Measurements from ENCODE around the gene BPHL.
"Not testable (repeated sequence)": the region's sequence is repeated elsewhere in the genome, so short reads cannot be mapped to it uniquely, and the experiment has no call there.

Gene BPHL

GRCh38 chr6:3124667-3125066 lies 6.2 kb downstream of the BPHL start:
- DNase-seq = no peak

DNA sequence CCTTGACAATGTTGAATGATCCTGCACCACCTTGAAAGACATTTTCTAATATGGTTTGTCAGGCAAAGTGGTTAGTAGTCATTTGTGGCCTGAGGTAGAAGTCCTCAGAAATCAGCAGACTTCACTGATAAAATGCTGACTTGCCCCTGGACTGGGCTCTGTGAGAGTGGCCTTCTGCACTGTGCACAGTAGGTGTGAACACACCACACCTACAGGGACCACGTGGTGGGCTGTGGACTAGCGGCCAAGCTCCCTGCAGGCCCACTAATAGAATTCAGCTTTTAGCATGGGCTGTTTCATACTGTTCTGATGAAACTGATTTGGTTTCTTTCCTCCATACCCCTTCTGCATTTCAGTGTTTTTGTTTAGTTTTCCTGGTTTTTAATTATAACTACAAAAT lies 7.3 kb downstream of the BPHL start:
- no peak for DNase-seq

DNA sequence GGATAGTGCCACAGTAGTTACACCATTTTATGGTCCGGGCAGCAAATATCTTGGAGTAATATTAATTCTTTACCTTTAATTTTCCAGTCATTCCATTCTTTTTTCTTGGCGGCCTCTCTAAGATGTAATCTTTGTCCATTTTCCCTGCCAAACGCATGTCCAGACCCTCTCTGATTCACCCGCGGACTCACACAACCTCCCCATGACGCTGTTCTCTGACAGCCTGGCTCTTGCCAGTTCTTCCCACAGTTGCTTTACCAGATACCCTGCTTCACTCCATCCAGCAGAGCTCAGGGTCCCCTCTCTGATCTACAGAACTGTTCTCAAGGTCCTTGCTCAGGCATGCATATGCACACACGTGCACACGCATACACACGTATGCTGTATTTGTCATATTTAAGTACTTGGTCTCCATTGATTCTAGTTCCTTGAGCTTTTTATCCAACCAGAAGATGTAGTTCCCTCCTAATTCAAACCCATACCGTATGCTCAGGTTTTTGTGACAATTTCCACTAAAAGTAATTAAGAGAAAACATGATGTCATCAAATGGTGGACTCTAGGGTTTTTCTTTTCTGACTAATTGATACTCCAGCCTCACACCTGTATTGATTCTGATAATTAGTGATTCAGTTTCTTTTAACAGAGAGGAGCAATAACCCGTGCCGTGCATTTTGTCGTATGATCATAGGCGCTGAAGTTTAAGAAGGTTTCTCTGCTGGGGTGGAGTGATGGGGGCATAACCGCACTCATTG lies 10.0 kb downstream of the BPHL start:
- DNase-seq = no peak

DNA sequence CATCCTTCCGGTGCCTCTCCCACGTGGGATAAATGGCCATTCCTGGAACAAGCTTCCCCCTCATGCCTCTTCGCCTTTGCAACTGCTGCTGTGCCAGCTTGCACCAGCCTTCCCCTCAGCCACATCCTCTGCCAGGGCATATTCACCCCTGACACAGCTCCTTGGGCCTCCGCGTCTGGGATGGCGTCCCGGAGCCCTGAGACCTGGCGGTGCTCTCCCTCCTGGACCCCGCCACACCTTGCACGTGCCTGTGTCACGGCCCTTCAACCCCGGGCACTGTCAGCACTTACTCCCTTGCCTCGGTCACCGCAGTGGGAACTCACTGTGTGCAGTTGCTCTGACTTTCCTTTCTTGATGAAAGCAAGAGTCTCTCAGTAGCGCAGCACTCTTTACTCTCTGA lies 13.2 kb downstream of the BPHL start:
- DNase-seq = no peak

GRCh38 chr6:3133515-3133914 lies 15.0 kb downstream of the BPHL start:
- DNase-seq = no peak

DNA sequence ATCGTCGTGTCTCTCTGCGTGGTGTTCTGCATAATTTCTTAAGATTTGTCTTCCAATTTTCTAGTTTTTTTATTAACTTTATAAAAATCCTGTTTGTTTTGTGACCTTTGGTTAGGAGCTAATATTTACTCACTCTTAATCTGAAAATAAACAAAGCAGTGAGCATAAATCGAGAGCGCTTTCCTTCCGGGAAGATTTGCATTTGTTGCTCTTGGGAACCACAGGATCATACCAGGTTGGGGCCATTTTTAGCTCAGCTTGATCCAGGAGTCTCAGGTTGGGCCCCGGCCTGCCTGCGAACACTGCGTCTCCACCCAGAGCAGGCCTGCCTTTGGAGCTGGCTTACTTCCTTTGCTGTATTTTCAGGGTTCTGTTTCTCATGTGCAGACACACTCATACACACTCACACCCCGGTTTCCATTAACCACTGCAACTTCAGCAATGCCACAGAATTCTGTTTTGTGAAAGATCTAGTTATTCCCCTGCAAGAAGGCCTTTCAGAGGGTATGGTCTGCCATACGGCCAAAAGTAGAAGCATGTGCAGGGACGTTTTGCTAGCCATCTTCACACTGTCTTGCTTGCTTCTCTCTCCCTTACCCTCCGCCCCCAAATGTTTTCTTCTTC lies 17.3 kb downstream of the BPHL start:
- no peak for DNase-seq

- DNase-seq = no peak
These were observed 17.9 kb downstream of the BPHL start for GRCh38 chr6:3136292-3137011.

GRCh38 chr6:3137057-3137777 lies 18.7 kb downstream of the BPHL start:
- no peak for DNase-seq

- DNase-seq = not testable (repeated sequence)
These were observed 19.4 kb downstream of the BPHL start for GRCh38 chr6:3137873-3138272.

DNA sequence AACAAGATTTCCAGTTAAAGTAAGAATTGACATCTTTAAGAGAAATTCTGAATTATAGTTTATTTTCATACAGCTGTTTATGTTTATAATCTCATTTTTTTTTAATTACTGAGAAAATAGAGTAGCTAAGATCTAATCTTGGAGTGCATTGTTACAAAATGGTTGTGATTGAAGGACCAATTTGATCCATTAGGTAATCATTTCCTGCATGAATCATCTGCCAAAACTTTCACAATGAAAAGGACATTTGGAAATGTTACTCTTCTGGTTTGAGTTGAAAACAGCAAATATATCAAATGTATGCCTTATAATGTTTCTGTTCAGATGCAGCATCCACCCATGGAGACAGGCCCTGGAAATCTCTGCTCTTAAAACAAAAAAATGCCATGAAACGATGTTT lies 19.8 kb downstream of the BPHL start:
- no peak for DNase-seq

DNA sequence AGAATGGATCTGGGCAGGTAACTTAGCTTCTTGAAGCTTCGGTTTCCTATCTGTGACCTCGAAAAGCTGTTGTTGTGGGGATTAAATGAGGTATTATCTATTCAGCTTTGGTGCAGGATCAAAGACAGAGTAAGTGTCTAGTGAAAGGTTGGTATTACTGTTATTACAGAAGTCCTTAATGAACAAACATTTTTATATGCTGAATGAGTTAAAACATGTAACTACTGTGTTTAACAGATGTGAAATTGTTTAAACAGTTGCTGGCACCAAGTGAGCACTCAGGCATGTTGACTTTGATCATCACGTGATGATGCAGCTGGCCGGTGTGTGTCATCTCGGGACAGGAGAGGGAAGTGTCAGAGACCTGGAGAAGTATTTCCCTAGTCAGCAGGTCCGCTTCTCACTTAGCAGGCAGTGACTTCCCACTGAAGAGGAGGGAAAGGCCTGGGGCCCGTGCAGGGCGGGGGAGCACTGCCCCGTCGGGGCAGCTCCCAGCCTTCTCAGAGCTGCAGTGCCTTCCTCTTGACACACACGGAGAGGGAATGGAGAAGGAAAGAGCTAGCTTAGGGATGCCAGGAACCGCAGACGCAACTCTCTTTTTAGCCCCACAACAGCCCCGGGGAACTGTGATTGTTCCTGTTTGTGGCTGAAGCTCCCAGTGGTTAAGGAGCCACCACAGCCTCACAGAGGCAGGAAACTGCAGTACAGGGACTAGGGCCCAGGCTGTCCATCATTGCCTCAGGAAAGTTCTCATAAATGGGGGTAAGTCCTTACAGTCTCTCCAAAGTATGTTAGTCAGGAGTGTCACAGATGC lies 20.8 kb downstream of the BPHL start:
- DNase-seq = peak; percentile 32

DNA sequence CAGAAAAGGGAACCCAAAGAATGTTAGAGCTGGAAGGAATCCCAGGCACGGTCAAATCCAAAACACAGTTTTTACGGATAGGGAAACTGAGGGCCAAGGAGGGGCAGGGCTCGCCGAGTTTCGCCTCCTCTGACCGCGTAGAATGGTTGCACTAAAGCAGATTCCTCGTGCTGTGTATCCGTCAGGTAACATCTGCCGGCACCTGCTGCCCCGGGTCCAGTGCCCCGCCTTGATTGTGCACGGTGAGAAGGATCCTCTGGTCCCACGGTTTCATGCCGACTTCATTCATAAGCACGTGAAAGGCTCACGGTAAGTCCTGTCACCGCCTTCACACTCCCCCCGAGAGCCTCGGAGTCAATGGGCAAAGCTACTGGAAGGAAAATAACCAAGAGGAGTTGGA lies 21.7 kb downstream of the BPHL start:
- no peak for DNase-seq

DNA sequence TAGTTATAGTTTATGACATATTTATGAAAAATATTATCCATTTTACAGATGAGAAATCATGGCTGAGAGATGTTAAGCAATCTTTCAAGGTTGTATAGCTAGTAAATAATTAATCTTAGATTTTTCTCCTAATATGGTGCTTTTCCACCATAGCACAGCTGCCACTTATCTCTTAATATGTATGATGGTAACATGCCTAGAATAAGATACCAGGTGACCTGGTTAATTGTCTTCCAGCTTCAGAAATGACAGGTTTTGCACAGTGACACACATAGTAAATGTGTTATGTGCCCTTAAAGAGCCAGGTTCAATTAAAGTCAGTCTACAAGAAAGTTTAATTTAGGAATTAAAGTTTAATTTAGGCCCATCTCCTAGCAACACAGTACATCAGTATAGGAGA lies 24.0 kb downstream of the BPHL start:
- no peak for DNase-seq

- DNase-seq = no peak
These were observed 24.6 kb downstream of the BPHL start for GRCh38 chr6:3143158-3143557.

DNA sequence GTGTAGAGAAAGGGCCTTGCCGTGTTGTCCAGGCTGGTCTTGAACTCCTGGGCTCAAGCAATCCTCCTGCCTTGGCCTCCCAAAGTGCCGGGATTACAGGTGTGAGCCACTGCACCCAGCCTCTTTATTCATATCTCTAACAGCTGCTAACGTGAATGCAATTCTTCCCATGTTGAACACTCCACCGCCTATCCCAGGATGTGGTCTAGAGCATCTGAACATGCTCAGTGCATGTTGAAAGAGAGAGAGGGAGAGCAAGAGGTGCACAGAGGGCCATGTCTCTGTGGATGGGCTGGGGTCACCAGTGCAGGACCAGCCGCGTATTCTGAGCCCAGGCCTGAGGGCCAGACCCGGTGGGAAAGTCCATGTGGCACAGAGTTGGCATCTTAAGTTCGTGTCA lies 26.1 kb downstream of the BPHL start:
- DNase-seq = no peak

DNA sequence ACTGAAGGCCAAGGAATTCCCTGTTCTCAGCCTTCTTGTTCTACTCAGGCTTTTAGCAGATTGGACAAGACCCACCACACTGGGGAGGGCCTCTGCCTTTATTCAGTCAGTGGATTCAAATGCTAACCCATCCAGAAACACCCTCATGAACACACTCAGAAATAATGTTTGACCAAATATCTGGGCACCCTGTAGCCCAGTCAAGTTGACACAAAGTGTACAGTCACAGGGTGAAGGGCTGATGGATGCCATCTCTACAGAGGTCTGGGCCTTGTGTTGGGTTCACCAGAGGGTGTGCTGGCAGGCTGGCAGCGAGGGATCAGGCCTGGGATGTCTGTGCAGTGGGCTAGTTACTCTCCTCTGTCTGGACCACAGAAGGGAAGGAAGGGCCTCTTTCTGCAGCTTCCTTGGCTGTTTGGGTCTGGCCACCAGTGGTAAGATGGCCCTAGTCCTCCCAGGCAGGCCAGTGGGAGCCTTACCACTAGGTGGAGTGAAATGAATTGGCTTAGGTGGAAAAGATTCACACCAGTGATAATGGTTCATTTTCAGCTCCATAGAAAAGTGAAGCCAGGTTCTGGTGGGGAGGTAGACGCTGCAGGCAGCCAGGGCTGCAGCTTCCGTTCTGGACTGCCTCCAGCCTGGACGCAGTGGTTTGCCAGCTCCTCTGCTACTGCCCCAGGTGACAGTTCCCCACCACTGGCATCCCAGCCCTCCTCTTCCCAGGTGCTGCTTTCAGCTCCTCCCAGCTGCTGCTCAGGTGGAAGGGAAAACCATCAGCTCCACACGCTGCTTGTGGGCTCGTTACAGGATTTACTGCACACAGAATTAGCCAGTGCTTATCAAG lies 29.6 kb downstream of the BPHL start:
- DNase-seq = no peak

DNA sequence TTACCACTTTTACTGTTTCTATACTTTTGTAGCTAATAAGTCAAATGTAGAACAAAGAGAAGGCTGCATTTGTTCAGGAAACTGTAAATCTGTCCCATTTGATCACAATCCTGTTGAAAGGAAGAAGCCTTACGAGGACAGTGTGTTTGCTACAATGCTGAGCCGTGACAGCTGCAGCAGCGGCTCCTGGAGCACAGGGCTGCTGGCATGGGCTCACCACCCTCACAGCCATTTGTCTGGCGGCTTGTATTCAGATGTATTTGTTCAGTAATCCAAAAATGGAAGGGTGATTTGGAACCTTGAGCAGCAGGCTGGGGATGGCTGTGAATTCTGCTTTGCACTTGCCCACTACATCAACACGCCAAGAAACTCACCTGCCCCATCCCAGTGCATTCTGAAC lies 33.2 kb downstream of the BPHL start:
- DNase-seq = no peak

DNA sequence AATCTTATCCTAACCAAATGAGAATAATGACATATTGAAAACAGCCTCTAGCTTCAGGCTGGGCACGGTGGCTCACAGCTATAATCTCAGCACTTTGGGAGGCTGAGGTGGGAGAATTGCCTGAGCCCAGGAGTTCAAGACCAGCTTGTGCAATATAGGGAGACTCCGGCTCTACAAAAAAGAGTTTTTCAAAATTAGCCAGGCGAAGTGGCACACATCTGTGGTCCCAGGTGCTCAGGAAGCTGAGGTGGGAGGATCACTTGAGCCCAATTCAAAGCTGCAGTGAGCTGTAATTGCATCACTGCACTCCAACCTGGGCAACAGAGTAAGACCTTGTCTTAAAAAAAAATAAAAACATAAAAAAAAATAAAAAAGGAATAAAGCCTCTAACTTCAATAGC lies 34.2 kb downstream of the BPHL start:
- DNase-seq = no peak

- DNase-seq = not testable (repeated sequence)
These were observed 36.9 kb downstream of the BPHL start for GRCh38 chr6:3155416-3155815.

DNA sequence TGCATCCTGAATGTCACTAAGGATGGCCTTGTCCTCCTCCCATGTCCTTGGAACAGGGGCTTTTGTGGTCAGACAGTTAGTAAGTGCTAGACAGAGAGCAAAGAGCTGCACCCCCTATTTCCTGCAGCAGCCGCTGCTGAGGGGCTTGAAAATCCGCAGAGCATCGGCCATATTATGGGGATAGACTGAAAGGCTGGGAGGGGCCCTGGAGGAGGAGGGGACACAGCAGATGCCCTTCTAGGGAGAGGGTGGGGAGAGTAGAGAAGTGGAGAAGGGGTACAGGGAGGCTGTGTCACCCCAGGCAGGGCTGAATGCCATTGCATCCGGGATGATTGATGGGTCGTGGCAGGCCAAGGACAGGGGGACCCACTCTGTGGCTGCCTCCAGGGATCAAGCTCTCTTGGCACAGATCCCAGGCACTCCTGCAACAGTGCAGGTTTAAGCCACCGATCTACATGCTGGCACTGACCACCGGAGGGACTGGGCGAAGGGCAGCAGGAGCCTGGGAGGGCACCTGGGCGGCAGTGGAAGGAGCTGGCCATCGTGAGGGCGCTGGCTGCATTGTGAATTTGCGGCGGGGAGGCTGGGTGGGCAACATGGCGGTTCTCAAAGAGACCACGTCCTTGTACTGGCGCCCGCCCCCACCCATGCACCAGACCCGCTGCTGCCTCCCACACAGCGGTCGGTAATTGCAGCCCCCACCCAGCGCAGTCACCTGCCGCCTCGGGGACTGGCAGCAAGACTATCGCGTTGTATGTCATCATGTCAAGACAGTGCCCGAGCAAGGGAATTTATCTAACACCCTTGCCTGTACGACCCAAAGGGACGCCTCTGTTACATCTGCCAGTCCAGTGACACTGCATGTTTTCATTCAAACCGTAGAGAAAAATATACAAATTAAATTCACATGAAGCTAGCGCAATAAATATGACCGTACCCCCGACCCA lies 37.9 kb downstream of the BPHL start:
- not testable (repeated sequence) for DNase-seq
